ENCODE data around the gene ABAT.
"Not testable (repeated sequence)": the region's sequence is repeated elsewhere in the genome, so short reads cannot be mapped to it uniquely, and the experiment has no call there.

Gene ABAT

GRCh38 chr16:8718851-8719680 is 44.6 kb downstream of the ABAT start:
- DNase-seq: no peak

GRCh38 chr16:8720080-8720966 is 45.9 kb downstream of the ABAT start:
- DNase-seq: no peak

DNA sequence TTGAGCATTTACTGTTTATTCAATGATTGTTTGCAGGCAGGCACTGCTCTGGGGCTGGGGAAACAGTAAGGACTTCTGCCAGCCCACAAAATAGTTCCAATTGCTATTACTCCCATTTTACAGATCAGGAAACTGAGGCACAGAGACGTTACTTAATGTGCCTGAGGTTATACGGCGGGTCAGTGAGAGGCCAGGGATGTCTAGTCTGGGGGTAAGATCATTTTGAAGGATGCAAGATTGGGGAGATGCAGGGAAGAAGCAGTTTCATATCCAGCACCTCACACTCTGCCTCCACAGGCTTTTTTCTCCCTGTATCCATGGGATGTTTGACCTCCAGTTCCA is 46.5 kb downstream of the ABAT start:
- no peak for DNase-seq

DNA sequence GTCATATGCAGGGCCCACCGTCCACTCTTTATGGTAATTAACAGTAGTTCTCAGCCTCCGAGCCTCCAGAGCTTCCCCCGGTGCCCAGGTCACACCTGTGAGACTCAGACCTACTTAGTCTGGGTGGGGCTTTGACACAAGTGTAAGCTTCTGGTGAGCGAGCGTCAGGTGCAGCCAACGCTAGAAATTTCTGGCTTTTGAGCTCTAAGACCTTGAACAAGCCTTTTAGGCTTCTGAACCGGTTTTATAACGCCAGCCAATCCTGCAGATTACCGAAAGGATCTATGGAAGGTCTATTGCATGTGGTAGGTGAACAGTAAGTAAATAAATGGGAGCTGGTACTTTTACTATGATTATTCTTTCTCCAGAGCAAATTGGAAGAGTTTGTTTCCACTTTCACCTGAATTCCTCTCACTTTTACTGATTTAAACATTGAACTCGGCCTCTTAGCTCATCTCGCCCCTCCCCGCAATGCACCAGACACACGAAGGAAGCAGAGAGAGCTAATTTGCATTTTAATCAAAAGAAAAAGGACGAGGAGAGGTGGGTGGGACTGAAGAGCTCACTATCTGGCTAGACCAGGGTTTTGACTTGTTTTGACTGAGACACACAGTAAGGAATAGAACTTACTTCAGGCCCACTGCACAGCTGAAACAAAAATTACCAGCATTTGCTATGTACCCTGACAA is 47.1 kb downstream of the ABAT start:
- no peak for DNase-seq

GRCh38 chr16:8722025-8722348 is 47.6 kb downstream of the ABAT start:
- DNase-seq: no peak

GRCh38 chr16:8725513-8726178 is 51.2 kb downstream of the ABAT start:
- no peak for DNase-seq

- DNase-seq: no peak
Observed at GRCh38 chr16:8727131-8727806, 52.9 kb downstream of the ABAT start.

GRCh38 chr16:8727857-8728618 is 53.6 kb downstream of the ABAT start:
- DNase-seq: no peak

DNA sequence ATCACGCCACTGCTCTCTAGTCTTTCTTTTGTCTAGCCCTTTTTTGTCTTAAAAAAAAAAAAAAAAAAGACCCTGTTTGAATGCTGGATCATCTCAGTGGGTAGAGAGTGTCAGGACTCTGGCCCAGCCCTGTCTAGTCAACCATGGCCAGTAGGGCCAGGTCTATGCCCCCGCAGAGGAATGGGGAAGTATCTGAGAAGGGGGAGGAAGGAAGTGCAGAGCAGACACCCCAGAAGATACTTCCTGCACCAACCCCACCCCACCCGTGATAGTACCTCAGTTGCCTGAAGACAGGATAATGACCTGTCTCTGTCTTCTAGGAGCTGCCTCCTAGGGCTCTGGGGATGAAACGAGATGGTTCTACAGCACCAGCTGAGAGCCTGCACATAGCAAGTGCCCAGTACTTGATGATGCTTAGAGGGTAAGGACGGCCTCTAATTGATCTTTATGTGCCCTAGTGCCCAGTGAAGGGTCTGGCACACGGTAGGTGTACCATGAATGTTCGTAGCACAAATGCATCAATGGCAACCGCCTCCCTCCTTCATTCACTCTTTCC is 55.4 kb downstream of the ABAT start:
- DNase-seq: no peak

- no peak for DNase-seq
Observed at GRCh38 chr16:8730335-8730915, 56.0 kb downstream of the ABAT start.

GRCh38 chr16:8733849-8734540 is 59.6 kb downstream of the ABAT start:
- no peak for DNase-seq

DNA sequence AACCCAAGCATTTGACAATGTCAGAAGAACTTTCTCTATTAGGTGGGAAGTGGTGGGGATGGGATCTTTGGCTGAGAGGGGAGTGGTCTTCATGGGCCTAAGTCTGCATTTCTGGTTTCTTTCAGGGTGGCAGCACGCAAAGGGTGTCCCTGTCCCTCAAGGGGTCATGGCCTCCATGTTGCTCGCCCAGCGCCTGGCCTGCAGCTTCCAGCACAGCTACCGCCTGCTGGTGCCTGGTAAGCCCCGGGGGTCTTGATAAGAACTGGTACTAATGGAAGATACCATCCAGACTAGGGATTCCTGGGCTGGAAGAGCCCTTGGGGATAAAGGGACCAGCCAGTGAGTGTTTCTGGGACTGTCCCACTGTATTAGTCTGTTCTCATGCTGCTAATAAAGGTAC is 61.2 kb downstream of the ABAT start:
- no peak for DNase-seq

DNA sequence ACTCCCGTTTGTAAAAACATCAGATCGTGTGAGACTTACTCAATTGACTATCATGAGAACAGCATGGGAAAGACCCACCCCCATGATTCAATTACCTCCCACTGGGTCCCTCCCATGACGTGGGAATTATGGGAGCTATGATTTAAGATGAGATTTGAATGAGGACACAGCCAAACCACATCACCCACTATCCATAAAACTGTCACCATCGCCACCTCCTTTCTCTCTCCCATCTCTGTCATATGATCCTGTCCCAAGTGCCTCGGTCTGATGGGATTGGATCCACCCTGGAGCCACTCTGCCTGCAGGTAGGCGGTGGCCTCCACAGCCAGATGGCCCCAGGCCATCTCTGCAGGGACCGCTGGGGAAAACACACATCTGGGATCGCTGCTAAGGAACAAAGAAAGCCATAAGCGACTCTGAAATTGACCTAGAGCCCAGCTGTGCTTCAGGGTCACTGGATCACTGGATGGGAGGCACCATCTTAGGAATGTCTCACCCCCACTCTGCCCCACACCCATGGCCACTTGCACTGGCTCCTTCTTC is 61.8 kb downstream of the ABAT start:
- no peak for DNase-seq

- DNase-seq: no peak
Observed at GRCh38 chr16:8739151-8739550, 64.7 kb downstream of the ABAT start.

GRCh38 chr16:8739989-8740704 is 65.7 kb downstream of the ABAT start:
- no peak for DNase-seq

DNA sequence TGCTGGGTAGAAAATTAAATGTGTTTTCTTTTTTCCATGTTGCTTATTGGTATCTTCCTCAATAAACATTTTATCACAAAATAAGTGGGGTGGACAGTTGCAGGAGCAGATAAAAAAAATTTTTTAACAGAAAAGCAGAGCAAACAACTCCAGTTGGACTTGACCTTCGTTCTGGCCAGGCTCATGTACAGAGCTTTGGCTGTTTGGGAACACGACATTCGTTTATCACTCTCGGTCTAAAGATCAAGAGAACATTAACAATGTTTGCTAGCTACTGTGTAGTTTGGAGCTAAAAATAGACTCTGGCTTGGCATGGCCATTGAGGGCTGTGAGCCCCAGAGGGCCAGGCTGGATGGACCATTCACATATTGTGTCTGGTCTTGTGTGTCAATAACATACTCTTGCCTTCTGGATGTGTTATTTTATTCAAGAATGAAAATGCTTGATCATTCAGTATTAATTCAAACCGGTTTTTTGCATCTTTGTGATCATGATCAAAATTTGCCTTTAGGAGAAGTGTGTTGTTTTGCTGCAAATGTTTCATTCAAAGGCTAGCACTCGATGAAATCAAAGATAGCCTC is 66.4 kb downstream of the ABAT start:
- DNase-seq: no peak

- no peak for DNase-seq
Observed at GRCh38 chr16:8741636-8742035, 67.2 kb downstream of the ABAT start.

DNA sequence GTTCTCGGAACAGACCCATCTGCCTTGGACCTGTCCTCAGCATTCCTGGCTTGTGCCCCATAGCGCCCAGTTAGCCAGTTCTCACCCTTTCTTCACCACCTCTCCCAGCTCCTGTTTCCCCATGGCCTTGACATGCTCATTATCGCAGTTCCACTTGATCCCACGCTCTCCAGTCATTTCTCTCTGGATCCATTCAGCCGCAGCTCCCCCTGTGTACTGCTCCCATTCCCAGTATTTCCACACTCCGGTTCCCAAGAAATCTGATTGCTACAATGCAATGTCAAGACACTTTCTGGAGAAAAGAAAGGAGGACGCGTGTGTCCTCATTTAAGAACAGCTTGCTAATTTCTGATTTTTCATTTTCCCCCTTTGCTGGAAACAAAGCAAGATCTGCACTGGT is 67.7 kb downstream of the ABAT start:
- DNase-seq: no peak

DNA sequence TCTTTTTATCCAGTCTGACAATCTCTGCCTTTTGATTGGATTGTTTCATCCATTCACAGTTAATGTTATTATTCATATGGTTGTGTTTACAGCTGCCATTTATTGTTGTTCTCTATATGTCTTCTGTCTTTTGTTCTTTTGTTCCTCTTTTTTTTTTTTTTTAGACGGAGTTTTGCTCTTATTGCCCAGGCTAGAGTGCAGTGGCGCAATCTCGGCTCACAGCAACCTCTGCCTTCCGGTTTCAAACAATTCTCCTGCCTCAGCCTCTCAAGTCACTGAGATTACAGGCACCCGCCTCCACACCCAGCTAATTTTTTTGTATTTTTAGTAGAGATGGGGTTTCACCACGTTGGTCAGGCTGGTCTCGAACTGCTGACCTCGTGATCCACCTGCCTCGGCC is 74.5 kb downstream of the ABAT start:
- not testable (repeated sequence) for DNase-seq
